Vagina (tissue), 2 donors: ENCODE data around the gene HNRNPAB.

Experiments
- POLR2A ChIP-seq, 2 donors: fragments of 450-650 bp; IDR thresholded peaks; one replicate each; pipeline ENCODE4 v1.6.1; 2017; ENCODE audit warnings: antibody characterized with exemption in 2 of 2, mild to moderate bottlenecking in 2 of 2, moderate library complexity in 2 of 2
- POLR2AphosphoS5 ChIP-seq, 2 donors: sonication (generic); formaldehyde crosslinking; IDR thresholded peaks; one replicate each; pipeline ENCODE4 v1.9.0; 2017; ENCODE audit warnings: antibody characterized with exemption in 2 of 2, mild to moderate bottlenecking in 2 of 2, low read depth in 1 of 2; ENCODE audit not compliant: insufficient read depth in 1 of 2
- TF ChIP-seq, protein P1 (sequence below), 3 experiments: fragments of 450-650 bp in 2 of 3; fragments of 200-600 bp in 1 of 3; sonication (generic) in 1 of 3; IDR thresholded peaks; one replicate each; pipeline ENCODE4 v1.5.1; 2017 to 2019; ENCODE audit warnings: antibody characterized with exemption in 3 of 3, mild to moderate bottlenecking in 2 of 3, moderate library complexity in 2 of 3

DNA sequence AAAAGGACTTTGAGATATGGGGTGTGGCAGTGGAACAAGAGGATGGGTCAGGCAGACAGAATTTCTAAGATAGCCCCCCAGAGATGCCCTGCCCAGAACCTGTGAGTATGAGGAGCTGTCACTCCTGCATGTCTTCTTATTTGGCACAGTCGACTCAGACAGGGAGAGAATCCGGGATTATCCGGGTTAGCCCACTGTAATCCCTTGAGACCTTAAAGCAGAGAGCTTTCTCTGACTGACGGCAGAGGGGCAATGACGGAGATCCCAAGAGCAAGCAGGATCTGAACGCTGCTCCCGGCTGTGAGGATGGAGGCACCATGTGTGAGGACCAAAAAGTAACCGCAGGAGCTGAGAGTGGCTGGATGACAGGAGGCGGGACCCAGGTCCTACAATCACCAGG is 41.9 kb upstream of the HNRNPAB start:
- TF ChIP-seq, protein P1, sequence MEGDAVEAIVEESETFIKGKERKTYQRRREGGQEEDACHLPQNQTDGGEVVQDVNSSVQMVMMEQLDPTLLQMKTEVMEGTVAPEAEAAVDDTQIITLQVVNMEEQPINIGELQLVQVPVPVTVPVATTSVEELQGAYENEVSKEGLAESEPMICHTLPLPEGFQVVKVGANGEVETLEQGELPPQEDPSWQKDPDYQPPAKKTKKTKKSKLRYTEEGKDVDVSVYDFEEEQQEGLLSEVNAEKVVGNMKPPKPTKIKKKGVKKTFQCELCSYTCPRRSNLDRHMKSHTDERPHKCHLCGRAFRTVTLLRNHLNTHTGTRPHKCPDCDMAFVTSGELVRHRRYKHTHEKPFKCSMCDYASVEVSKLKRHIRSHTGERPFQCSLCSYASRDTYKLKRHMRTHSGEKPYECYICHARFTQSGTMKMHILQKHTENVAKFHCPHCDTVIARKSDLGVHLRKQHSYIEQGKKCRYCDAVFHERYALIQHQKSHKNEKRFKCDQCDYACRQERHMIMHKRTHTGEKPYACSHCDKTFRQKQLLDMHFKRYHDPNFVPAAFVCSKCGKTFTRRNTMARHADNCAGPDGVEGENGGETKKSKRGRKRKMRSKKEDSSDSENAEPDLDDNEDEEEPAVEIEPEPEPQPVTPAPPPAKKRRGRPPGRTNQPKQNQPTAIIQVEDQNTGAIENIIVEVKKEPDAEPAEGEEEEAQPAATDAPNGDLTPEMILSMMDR (IDR thresholded peaks at IDR 0.05) = no peak
- TF ChIP-seq POLR2AphosphoS5 (IDR thresholded peaks at IDR 0.05; ENCODE audit: insufficient read depth in 1 of 2, low read depth in 1 of 2) (no peak), POLR2A (IDR thresholded peaks at IDR 0.05) (no peak)
